Common myeloid progenitor, CD34-positive (primary cell): ENCODE results near the gene SSTR4.
A peak's percentile ranks its signal among the peaks of the same experiment; 100 is the strongest.
"Not testable (repeated sequence)": the region's sequence is repeated elsewhere in the genome, so short reads cannot be mapped to it uniquely, and the experiment has no call there.

Source experiments
- CTCF ChIA-PET: fragments of 350-600 bp; sonication (Branson Sonifier 250); formaldehyde crosslinking; loops from one replicate; lab custom pipeline; 2021; ENCODE audit warnings: antibody characterized with exemption; lab: Charles Lee
- POLR2A ChIA-PET: fragments of 350-600 bp; sonication (Branson Sonifier 250); formaldehyde crosslinking; loops from one replicate; lab custom pipeline; 2021; ENCODE audit warnings: antibody characterized with exemption; lab: Charles Lee
- DNase-seq, 3 donors: peaks; one replicate each; pipeline versions ENCODE4 v3.0.0 to v3.0.0-alpha.2; 2013
- H3K27ac ChIP-seq, 2 experiments: 1 replicate in 1 of 2; 2 replicates in 1 of 2; pipeline ENCODE4 v1.7.0; 2013; ENCODE audit warnings: inconsistent platforms in 2 of 2, low read length in 2 of 2, mild to moderate bottlenecking in 2 of 2, low read depth in 1 of 2, moderate library complexity in 1 of 2; ENCODE audit not compliant: severe bottlenecking in 2 of 2, insufficient read depth in 1 of 2, poor library complexity in 1 of 2
- H3K27me3 ChIP-seq, 5 experiments: replicated peaks in 2 of 5; 1 replicate in 3 of 5; 2 replicates in 2 of 5; pipeline versions ENCODE4 v1.6.1 to v1.7.0; 2013; ENCODE audit warnings: low read length in 4 of 5, mild to moderate bottlenecking in 2 of 5, moderate library complexity in 2 of 5, inconsistent platforms in 1 of 5; ENCODE audit not compliant: insufficient read depth in 5 of 5, control insufficient read depth in 4 of 5
- H3K36me3 ChIP-seq, 4 experiments: 1 replicate in 2 of 4; 2 replicates in 2 of 4; pipeline versions ENCODE4 v1.6.1 to v1.7.0; 2013; ENCODE audit warnings: low read length in 3 of 4, control low read depth in 1 of 4, mild to moderate bottlenecking in 1 of 4; ENCODE audit not compliant: control insufficient read depth in 4 of 4, insufficient read depth in 4 of 4
- H3K4me1 ChIP-seq, 4 experiments: 1 replicate in 3 of 4; 2 replicates in 1 of 4; pipeline versions ENCODE4 v1.6.1 to v1.7.1; 2013; ENCODE audit warnings: low read length in 3 of 4, mild to moderate bottlenecking in 3 of 4, control low read depth in 1 of 4, inconsistent platforms in 1 of 4, moderate library complexity in 1 of 4; ENCODE audit not compliant: control insufficient read depth in 4 of 4, insufficient read depth in 4 of 4; ENCODE audit errors: control extremely low read depth in 1 of 4
- H3K4me3 ChIP-seq, 7 experiments: 1 replicate in 4 of 7; 2 replicates in 3 of 7; pipeline versions ENCODE4 v1.5.1 to v1.7.0; 2013; ENCODE audit warnings: mild to moderate bottlenecking in 7 of 7, low read length in 6 of 7, moderate library complexity in 6 of 7, inconsistent platforms in 2 of 7, low read depth in 2 of 7, control low read depth in 1 of 7; ENCODE audit not compliant: insufficient read depth in 4 of 7, control insufficient read depth in 1 of 7; ENCODE audit errors: extremely low read depth in 1 of 7
- H3K9me3 ChIP-seq, 5 experiments: 1 replicate in 4 of 5; 2 replicates in 1 of 5; pipeline versions ENCODE4 v1.6.1 to v1.7.1; 2013; ENCODE audit warnings: low read length in 4 of 5, mild to moderate bottlenecking in 2 of 5, inconsistent platforms in 1 of 5, low read depth in 1 of 5, moderate library complexity in 1 of 5; ENCODE audit not compliant: control insufficient read depth in 4 of 5, insufficient read depth in 2 of 5; ENCODE audit errors: control extremely low read depth in 1 of 5
- WGBS: methylation state at CpG from one replicate; pipeline ENCODE4 v1.1.5; 2013; ENCODE audit not compliant: insufficient coverage; 5-methylcytosine and 5-hydroxymethylcytosine counted together

SSTR4 gene

GRCh38 chr20:23022849-23023248 lies 12.3 kb upstream of the SSTR4 start:
- POLR2A ChIA-PET = no interaction called here
- CTCF ChIA-PET = no interaction called here
- WGBS = 100% methylated on average over 4 of the region's 4 CpGs
- no peak for DNase-seq
- Histone ChIP-seq H3K9me3 (no peaks in the 10 kb centered on the region), H3K4me1 (peaks cover 8 to 22% (median 15%) of the 10 kb centered on the region in 4 experiments), H3K27ac (no peak overlapping the region), H3K4me3 (no peak overlapping the region), H3K27me3 (no peaks in the 10 kb centered on the region), H3K36me3 (no peaks in the 10 kb centered on the region)

- Histone ChIP-seq H3K27ac (no peak overlapping the region), H3K27me3 (no peaks in the 10 kb centered on the region), H3K9me3 (no peaks in the 10 kb centered on the region), H3K36me3 (no peaks in the 10 kb centered on the region), H3K4me3 (no peak overlapping the region), H3K4me1 (peaks cover 9 to 31% (median 22%) of the 10 kb centered on the region in 4 experiments)
- ChIA-PET POLR2A (no interaction called here), CTCF (no interaction called here)
- 97% methylated on average over 10 of the region's 10 CpGs for WGBS
- no peak for DNase-seq
Observed at GRCh38 chr20:23023621-23024177, 11.4 kb upstream of the SSTR4 start.

GRCh38 chr20:23024701-23025100 lies 10.4 kb upstream of the SSTR4 start:
- no peak for DNase-seq
- 93% methylated on average over 2 of the region's 3 CpGs for WGBS
- H3K27ac ChIP-seq = no peak overlapping the region
- POLR2A ChIA-PET = no interaction called here
- H3K4me1 ChIP-seq = peaks cover 12 to 41% (median 26%) of the 10 kb centered on the region in 4 experiments
- CTCF ChIA-PET = interaction anchor here (0.6 to 1.4 kb wide), 3 partner anchors 13 to 155 kb away, joined by 3 to 4 read pairs (median 3); no protein-coding TSS in a partner anchor
- H3K4me3 ChIP-seq = no peak overlapping the region
- no peaks in the 10 kb centered on the region for H3K9me3 ChIP-seq
- no peaks in the 10 kb centered on the region for H3K36me3 ChIP-seq
- H3K27me3 ChIP-seq = no peaks in the 10 kb centered on the region

- peak; percentile 49 to 91 (median 88) for DNase-seq
- POLR2A ChIA-PET = interaction anchor here (0.6 kb wide), 1 partner anchor 49 kb away, joined by 3 read pairs; no protein-coding TSS in a partner anchor
- not testable (repeated sequence) for H3K27me3 ChIP-seq, H3K4me3 ChIP-seq, H3K36me3 ChIP-seq, H3K9me3 ChIP-seq, H3K27ac ChIP-seq
- CTCF ChIA-PET = interaction anchor here (0.6 to 1.4 kb wide), 5 partner anchors 13 to 221 kb away, joined by 3 to 4 read pairs (median 3); partner anchors contain the start of gene THBD
- peaks cover 12 to 48% (median 26%) of the 10 kb centered on the region in 4 experiments for H3K4me1 ChIP-seq
- WGBS = 66% methylated on average over 14 of the region's 14 CpGs
Observed at GRCh38 chr20:23025503-23025902, 9.6 kb upstream of the SSTR4 start.

GRCh38 chr20:23027721-23028120 lies 7.4 kb upstream of the SSTR4 start:
- CTCF ChIA-PET = interaction anchor here (1.6 kb wide), 1 partner anchor 11 kb away, joined by 6 read pairs; no protein-coding TSS in a partner anchor
- no peaks in the 10 kb centered on the region for H3K27me3 ChIP-seq
- H3K9me3 ChIP-seq = no peaks in the 10 kb centered on the region
- H3K4me1 ChIP-seq = peaks cover 17 to 56% (median 32%) of the 10 kb centered on the region in 4 experiments
- WGBS = 20% methylated on average over 1 of the region's 1 CpG
- no peaks in the 10 kb centered on the region for H3K36me3 ChIP-seq
- POLR2A ChIA-PET = no interaction called here
- peak in 2 of 3 donors; percentile 68 for DNase-seq
- H3K27ac ChIP-seq = no peak overlapping the region
- H3K4me3 ChIP-seq = no peak overlapping the region

- Histone ChIP-seq H3K9me3 (no peaks in the 10 kb centered on the region), H3K27ac (no peak overlapping the region), H3K4me3 (no peak overlapping the region), H3K27me3 (no peaks in the 10 kb centered on the region), H3K4me1 (peaks cover 17 to 63% (median 38%) of the 10 kb centered on the region in 4 experiments), H3K36me3 (no peaks in the 10 kb centered on the region)
- no peak for DNase-seq
- WGBS = 86% methylated on average over 1 of the region's 3 CpGs
- ChIA-PET CTCF (no interaction called here), POLR2A (no interaction called here)
Observed at GRCh38 chr20:23028392-23028791, 6.7 kb upstream of the SSTR4 start.

GRCh38 chr20:23029324-23029723 lies 5.8 kb upstream of the SSTR4 start:
- no peak overlapping the region for H3K4me3 ChIP-seq
- 57% methylated on average over 1 of the region's 4 CpGs for WGBS
- CTCF ChIA-PET = interaction anchor here (0.6 to 1.7 kb wide), 4 partner anchors 17 to 310 kb away, joined by 3 to 6 read pairs (median 3); no protein-coding TSS in a partner anchor

More at GRCh38 chr20:23029324-23029723, 5.8 kb upstream of the SSTR4 start:
- DNase-seq = no peak
- POLR2A ChIA-PET = no interaction called here
- no peak overlapping the region for H3K27ac ChIP-seq
- H3K9me3 ChIP-seq = no peaks in the 10 kb centered on the region
- H3K27me3 ChIP-seq = peaks cover 0 to 4% (median 0%) of the 10 kb centered on the region in 5 experiments
- peaks cover 17 to 66% (median 39%) of the 10 kb centered on the region in 4 experiments for H3K4me1 ChIP-seq
- H3K36me3 ChIP-seq = no peaks in the 10 kb centered on the region
